ENCODE results near the gene GTF2F1.

GTF2F1 gene

DNA sequence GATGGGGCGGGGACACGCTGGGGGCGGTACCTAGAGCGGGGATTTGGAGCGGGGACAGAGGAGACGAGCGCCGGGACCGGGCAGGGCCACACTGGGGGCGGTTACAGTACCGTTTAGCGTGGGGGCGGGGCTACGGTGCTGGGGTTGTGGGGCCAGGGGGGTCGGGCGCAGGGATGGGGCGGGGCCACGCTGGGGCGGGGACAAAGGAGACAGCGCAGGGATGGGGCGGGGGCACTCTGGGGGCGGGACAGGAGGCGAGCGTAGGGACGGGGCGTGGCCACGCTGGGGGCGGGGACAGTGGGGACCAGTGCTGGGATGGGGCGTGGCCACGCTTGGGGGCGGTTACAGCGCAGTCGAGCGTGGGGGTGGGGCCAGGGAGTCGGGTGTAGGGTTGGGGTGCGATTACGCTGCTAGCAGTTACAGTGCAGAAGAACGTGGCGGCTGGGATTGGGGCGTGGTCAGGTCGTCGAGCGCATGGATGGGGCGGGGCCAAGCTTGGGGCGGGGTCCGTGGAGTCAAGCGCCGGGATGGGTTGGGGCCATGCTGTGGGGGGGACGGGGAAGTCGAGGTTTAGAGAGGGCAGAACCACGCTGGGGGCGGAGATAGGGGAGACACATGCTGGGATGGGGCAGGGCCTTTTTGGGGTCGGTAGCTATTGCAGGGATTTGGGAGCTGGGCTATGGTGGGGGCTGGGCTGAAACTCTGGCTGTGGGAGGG, 19.7 kb downstream of the GTF2F1 start:
- H3K27ac ChIP-seq (ENCODE audit: low read depth, low read length): peak overlapping the region; percentile 91
- H4K8ac ChIP-seq (ENCODE audit: low read depth, low read length): no peak overlapping the region
- no peaks in the 10 kb centered on the region for H3K36me3 ChIP-seq (ENCODE audit: control insufficient read depth, insufficient read depth, low read length)
- H4K5ac ChIP-seq (ENCODE audit: low read length): no peak overlapping the region
- H3K79me2 ChIP-seq (ENCODE audit: control insufficient read depth, insufficient read depth, low read length): no peaks in the 10 kb centered on the region
- peaks cover 4% of the 10 kb centered on the region for H3K4me1 ChIP-seq (ENCODE audit: control insufficient read depth, low read depth, low read length)
- no peak overlapping the region for H2BK120ac ChIP-seq (ENCODE audit: low read depth, low read length)
- H3K79me1 ChIP-seq (ENCODE audit: low read length): no peaks in the 10 kb centered on the region
- peak overlapping the region; percentile 25 for H3K18ac ChIP-seq (ENCODE audit: low read length)
- H2BK5ac ChIP-seq (ENCODE audit: low read length): no peak overlapping the region
- H2AK5ac ChIP-seq (ENCODE audit: low read length): no peak overlapping the region
- H3K9ac ChIP-seq (ENCODE audit: low read length): peak overlapping the region; percentile 98
- no peak overlapping the region for H3K23ac ChIP-seq (ENCODE audit: low read length)
- DNase-seq: peak; percentile 98
- no peak overlapping the region for H2BK15ac ChIP-seq (replicated peaks; ENCODE audit: low read depth)
- no peak overlapping the region for H3K4ac ChIP-seq (ENCODE audit: low read depth, low read length)
- no peaks in the 10 kb centered on the region for H3K27me3 ChIP-seq (ENCODE audit: insufficient read depth, low read length, poor library complexity)
- WGBS (ENCODE audit: extremely low coverage, insufficient coverage, low lambda C conversion rate): no CpG with 5 or more reads among the region's 53 CpGs
- H3K56ac ChIP-seq (ENCODE audit: low read length): peak overlapping the region; percentile 99
- H3K4me2 ChIP-seq (ENCODE audit: low read length): peak overlapping the region; percentile 42
- H3K4me3 ChIP-seq (ENCODE audit: low read length): peak overlapping the region; percentile 95

DNA sequence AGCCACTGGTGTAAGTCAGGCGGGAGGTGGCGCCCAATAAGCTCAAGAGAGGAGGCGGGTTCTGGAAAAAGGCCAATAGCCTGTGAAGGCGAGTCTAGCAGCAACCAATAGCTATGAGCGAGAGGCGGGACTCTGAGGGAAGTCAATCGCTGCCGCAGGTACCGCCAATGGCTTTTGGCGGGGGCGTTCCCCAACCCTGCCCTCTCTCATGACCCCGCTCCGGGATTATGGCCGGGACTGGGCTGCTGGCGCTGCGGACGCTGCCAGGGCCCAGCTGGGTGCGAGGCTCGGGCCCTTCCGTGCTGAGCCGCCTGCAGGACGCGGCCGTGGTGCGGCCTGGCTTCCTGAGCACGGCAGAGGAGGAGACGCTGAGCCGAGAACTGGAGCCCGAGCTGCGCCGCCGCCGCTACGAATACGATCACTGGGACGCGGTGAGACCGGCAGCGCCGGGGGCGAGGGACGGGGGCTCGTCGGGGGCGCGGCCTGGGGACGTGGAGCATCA, 20.3 kb downstream of the GTF2F1 start, which contains the start of gene ALKBH7:
Gene ALKBH7, plus strand, starts transcription at position 201 of the 502 bp plus-strand sequence. Its CDS starts 27 bp downstream, at position 228.
- Histone ChIP-seq H3K4me3 (ENCODE audit: low read length) (peak within 1 kb of the TSS; percentile 95), H3K79me2 (ENCODE audit: control insufficient read depth, insufficient read depth, low read length) (no peaks in the 10 kb centered on the region), H3K4me1 (ENCODE audit: control insufficient read depth, low read depth, low read length) (peaks cover 4% of the 10 kb centered on the region), H4K8ac (ENCODE audit: low read depth, low read length) (no peak within 1 kb of the TSS), H3K36me3 (ENCODE audit: control insufficient read depth, insufficient read depth, low read length) (no peaks in the 10 kb centered on the region), H3K56ac (ENCODE audit: low read length) (peak within 1 kb of the TSS; percentile 99), H2BK15ac (replicated peaks; ENCODE audit: low read depth) (no peak within 1 kb of the TSS), H3K9ac (ENCODE audit: low read length) (peak within 1 kb of the TSS; percentile 98), H2AK5ac (ENCODE audit: low read length) (no peak within 1 kb of the TSS), H3K23ac (ENCODE audit: low read length) (no peak within 1 kb of the TSS), H2BK5ac (ENCODE audit: low read length) (peak within 1 kb of the TSS; percentile 91), H3K27me3 (ENCODE audit: insufficient read depth, low read length, poor library complexity) (no peaks in the 10 kb centered on the region), H3K27ac (ENCODE audit: low read depth, low read length) (peak within 1 kb of the TSS; percentile 91), H2BK120ac (ENCODE audit: low read depth, low read length) (no peak within 1 kb of the TSS), H3K18ac (ENCODE audit: low read length) (peak within 1 kb of the TSS; percentile 25), H3K4ac (ENCODE audit: low read depth, low read length) (no peak within 1 kb of the TSS), H4K5ac (ENCODE audit: low read length) (no peak within 1 kb of the TSS), H3K79me1 (ENCODE audit: low read length) (no peaks in the 10 kb centered on the region), H3K4me2 (ENCODE audit: low read length) (peak within 1 kb of the TSS; percentile 75)
- peak; percentile 100 for DNase-seq
- no CpG with 5 or more reads among the region's 47 CpGs for WGBS (ENCODE audit: extremely low coverage, insufficient coverage, low lambda C conversion rate)

DNA sequence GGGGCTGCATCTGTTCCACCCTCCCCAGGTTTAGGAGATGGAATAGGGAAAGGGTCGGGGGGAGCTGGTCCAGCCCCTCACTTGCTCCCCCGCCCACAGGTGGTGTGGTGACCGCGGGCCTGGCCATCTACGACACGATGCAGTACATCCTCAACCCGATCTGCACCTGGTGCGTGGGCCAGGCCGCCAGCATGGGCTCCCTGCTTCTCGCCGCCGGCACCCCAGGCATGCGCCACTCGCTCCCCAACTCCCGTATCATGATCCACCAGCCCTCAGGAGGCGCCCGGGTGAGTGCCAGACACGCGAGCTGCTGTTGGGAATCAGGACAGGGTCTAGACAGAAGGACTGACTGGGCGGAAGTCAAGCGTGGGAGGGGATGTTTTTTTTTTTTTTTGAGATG, 28.6 kb downstream of the GTF2F1 start:
- Histone ChIP-seq H3K56ac (ENCODE audit: low read length) (no peak overlapping the region), H3K4me3 (ENCODE audit: low read length) (no peak overlapping the region), H3K27me3 (ENCODE audit: insufficient read depth, low read length, poor library complexity) (no peaks in the 10 kb centered on the region), H3K36me3 (ENCODE audit: control insufficient read depth, insufficient read depth, low read length) (peaks cover 2% of the 10 kb centered on the region), H3K9ac (ENCODE audit: low read length) (no peak overlapping the region), H3K79me1 (ENCODE audit: low read length) (no peaks in the 10 kb centered on the region), H3K4me2 (ENCODE audit: low read length) (no peak overlapping the region), H3K27ac (ENCODE audit: low read depth, low read length) (no peak overlapping the region), H3K79me2 (ENCODE audit: control insufficient read depth, insufficient read depth, low read length) (no peaks in the 10 kb centered on the region), H2BK15ac (replicated peaks; ENCODE audit: low read depth) (no peak overlapping the region), H4K5ac (ENCODE audit: low read length) (no peak overlapping the region), H3K4ac (ENCODE audit: low read depth, low read length) (no peak overlapping the region), H3K23ac (ENCODE audit: low read length) (no peak overlapping the region), H2BK120ac (ENCODE audit: low read depth, low read length) (no peak overlapping the region), H2BK5ac (ENCODE audit: low read length) (no peak overlapping the region), H3K18ac (ENCODE audit: low read length) (no peak overlapping the region), H4K8ac (ENCODE audit: low read depth, low read length) (no peak overlapping the region), H2AK5ac (ENCODE audit: low read length) (no peak overlapping the region), H3K4me1 (ENCODE audit: control insufficient read depth, low read depth, low read length) (no peaks in the 10 kb centered on the region)
- DNase-seq: no peak
- WGBS (ENCODE audit: extremely low coverage, insufficient coverage, low lambda C conversion rate): no CpG with 5 or more reads among the region's 21 CpGs

GRCh38 chr19:6362351-6362801, 30.6 kb downstream of the GTF2F1 start:
- Histone ChIP-seq H3K79me1 (ENCODE audit: low read length) (no peaks in the 10 kb centered on the region), H4K8ac (ENCODE audit: low read depth, low read length) (no peak overlapping the region), H3K4me1 (ENCODE audit: control insufficient read depth, low read depth, low read length) (no peaks in the 10 kb centered on the region), H3K23ac (ENCODE audit: low read length) (no peak overlapping the region), H4K5ac (ENCODE audit: low read length) (no peak overlapping the region), H2BK5ac (ENCODE audit: low read length) (no peak overlapping the region), H3K36me3 (ENCODE audit: control insufficient read depth, insufficient read depth, low read length) (peaks cover 2% of the 10 kb centered on the region), H2BK120ac (ENCODE audit: low read depth, low read length) (no peak overlapping the region), H3K4me2 (ENCODE audit: low read length) (peak overlapping the region; percentile 74), H3K56ac (ENCODE audit: low read length) (peak overlapping the region; percentile 96), H2BK15ac (replicated peaks; ENCODE audit: low read depth) (no peak overlapping the region), H3K9ac (ENCODE audit: low read length) (peak overlapping the region; percentile 89), H3K79me2 (ENCODE audit: control insufficient read depth, insufficient read depth, low read length) (no peaks in the 10 kb centered on the region), H3K18ac (ENCODE audit: low read length) (peak overlapping the region; percentile 75), H2AK5ac (ENCODE audit: low read length) (no peak overlapping the region), H3K27ac (ENCODE audit: low read depth, low read length) (no peak overlapping the region), H3K4ac (ENCODE audit: low read depth, low read length) (peak overlapping the region; percentile 71), H3K27me3 (ENCODE audit: insufficient read depth, low read length, poor library complexity) (no peaks in the 10 kb centered on the region), H3K4me3 (ENCODE audit: low read length) (peak overlapping the region; percentile 66)
- DNase-seq: no peak
- whole genome bisulfite sequencing (ENCODE audit: extremely low coverage, insufficient coverage, low lambda C conversion rate): no CpG with 5 or more reads among the region's 11 CpGs

DNA sequence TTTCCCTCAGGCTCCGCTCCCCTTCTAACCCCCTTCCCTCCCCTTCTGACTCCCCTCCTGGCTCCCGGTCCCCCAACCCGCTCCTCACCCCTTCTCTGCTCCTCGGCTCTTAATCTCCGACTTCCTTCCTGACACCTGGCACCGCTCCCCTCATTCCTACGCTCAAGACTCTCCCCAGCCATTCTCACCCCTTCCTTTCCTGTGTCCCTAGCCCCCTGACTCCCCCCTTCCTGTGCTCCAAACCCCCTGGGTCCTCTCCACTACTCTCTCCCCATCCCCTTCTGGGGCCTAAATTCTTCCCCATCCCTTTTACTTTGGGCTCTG, 31.0 kb downstream of the GTF2F1 start:
- Histone ChIP-seq H3K27ac (ENCODE audit: low read depth, low read length) (no peak overlapping the region), H3K4ac (ENCODE audit: low read depth, low read length) (peak overlapping the region; percentile 71), H3K23ac (ENCODE audit: low read length) (peak overlapping the region; percentile 72), H2BK15ac (replicated peaks; ENCODE audit: low read depth) (no peak overlapping the region), H3K9ac (ENCODE audit: low read length) (peak overlapping the region; percentile 89), H3K18ac (ENCODE audit: low read length) (peak overlapping the region; percentile 75), H3K36me3 (ENCODE audit: control insufficient read depth, insufficient read depth, low read length) (peaks cover 2% of the 10 kb centered on the region), H3K56ac (ENCODE audit: low read length) (peak overlapping the region; percentile 96), H4K8ac (ENCODE audit: low read depth, low read length) (no peak overlapping the region), H3K4me2 (ENCODE audit: low read length) (peak overlapping the region; percentile 74), H2BK5ac (ENCODE audit: low read length) (no peak overlapping the region), H3K4me1 (ENCODE audit: control insufficient read depth, low read depth, low read length) (no peaks in the 10 kb centered on the region), H2AK5ac (ENCODE audit: low read length) (no peak overlapping the region), H3K79me1 (ENCODE audit: low read length) (no peaks in the 10 kb centered on the region), H4K5ac (ENCODE audit: low read length) (no peak overlapping the region), H2BK120ac (ENCODE audit: low read depth, low read length) (no peak overlapping the region), H3K27me3 (ENCODE audit: insufficient read depth, low read length, poor library complexity) (no peaks in the 10 kb centered on the region), H3K4me3 (ENCODE audit: low read length) (peak overlapping the region; percentile 66), H3K79me2 (ENCODE audit: control insufficient read depth, insufficient read depth, low read length) (no peaks in the 10 kb centered on the region)
- no peak for DNase-seq
- no CpG with 5 or more reads among the region's 7 CpGs for WGBS (ENCODE audit: extremely low coverage, insufficient coverage, low lambda C conversion rate)

Measured in mesendoderm (in vitro differentiated cells).